SH-SY5Y (cell line): ENCODE measurements around the gene SPRY4.

Experiments
- GATA2 ChIP-seq: IDR thresholded peaks from 2 replicates; pipeline ENCODE4 v1.6.1; 2011; ENCODE audit warnings: mild to moderate bottlenecking, low read depth, low read length
- GATA3 ChIP-seq: IDR thresholded peaks from 2 replicates; pipeline ENCODE4 v1.6.1; 2011; ENCODE audit warnings: low read depth, mild to moderate bottlenecking, low read length, moderate library complexity

The SPRY4 gene

GRCh38 chr5:142346706-142347105 lies 21.9 kb upstream of the SPRY4 start:
- TF ChIP-seq GATA3 (no peak), GATA2 (no peak)

GRCh38 chr5:142343531-142343930 lies 18.7 kb upstream of the SPRY4 start:
- TF ChIP-seq GATA3 = no peak
- TF ChIP-seq GATA2 = no peak

GRCh38 chr5:142342128-142342981 lies 17.5 kb upstream of the SPRY4 start:
- no peak for TF ChIP-seq GATA2
- TF ChIP-seq GATA3 = no peak

GRCh38 chr5:142339781-142340180 lies 15.0 kb upstream of the SPRY4 start:
- no peak for TF ChIP-seq GATA2
- no peak for TF ChIP-seq GATA3

GRCh38 chr5:142334538-142334937 lies 9.7 kb upstream of the SPRY4 start:
- TF ChIP-seq GATA3 = no peak
- TF ChIP-seq GATA2 = no peak

GRCh38 chr5:142330444-142330843 lies 5.6 kb upstream of the SPRY4 start:
- TF ChIP-seq GATA3 (no peak), GATA2 (no peak)

GRCh38 chr5:142330026-142330425 lies 5.2 kb upstream of the SPRY4 start:
- TF ChIP-seq GATA2 (no peak), GATA3 (no peak)

GRCh38 chr5:142327111-142327842 lies 2.5 kb upstream of the SPRY4 start:
- TF ChIP-seq GATA3 (no peak), GATA2 (no peak)

- no peak for TF ChIP-seq GATA2
- TF ChIP-seq GATA3 = no peak
These were observed 1.7 kb upstream of the SPRY4 start for GRCh38 chr5:142326480-142326938.

- TF ChIP-seq GATA2 (peak; percentile 78), GATA3 (no peak)
These were observed 1.1 kb upstream of the SPRY4 start for GRCh38 chr5:142325725-142326479.

- TF ChIP-seq GATA3 (no peak), GATA2 (no peak)
These were observed 518 bp downstream of the SPRY4 start for GRCh38 chr5:142324136-142324870.

- TF ChIP-seq GATA3 = no peak
- TF ChIP-seq GATA2 = no peak
These were observed 1.2 kb downstream of the SPRY4 start for GRCh38 chr5:142323480-142324135.
